ENCODE measurements around the gene KIF2A. TPM values are rescaled to one million over a fixed set of nuclear protein-coding genes. Genes with fewer than 3 reads are reported as not detected.

KIF2A gene
- total and polyA plus RNA-seq, 2 of the 13 experiments (the other 11 are each of a cell fraction or from before 2014, with no cell fraction given): 8.5 to 19.2 TPM

DNA sequence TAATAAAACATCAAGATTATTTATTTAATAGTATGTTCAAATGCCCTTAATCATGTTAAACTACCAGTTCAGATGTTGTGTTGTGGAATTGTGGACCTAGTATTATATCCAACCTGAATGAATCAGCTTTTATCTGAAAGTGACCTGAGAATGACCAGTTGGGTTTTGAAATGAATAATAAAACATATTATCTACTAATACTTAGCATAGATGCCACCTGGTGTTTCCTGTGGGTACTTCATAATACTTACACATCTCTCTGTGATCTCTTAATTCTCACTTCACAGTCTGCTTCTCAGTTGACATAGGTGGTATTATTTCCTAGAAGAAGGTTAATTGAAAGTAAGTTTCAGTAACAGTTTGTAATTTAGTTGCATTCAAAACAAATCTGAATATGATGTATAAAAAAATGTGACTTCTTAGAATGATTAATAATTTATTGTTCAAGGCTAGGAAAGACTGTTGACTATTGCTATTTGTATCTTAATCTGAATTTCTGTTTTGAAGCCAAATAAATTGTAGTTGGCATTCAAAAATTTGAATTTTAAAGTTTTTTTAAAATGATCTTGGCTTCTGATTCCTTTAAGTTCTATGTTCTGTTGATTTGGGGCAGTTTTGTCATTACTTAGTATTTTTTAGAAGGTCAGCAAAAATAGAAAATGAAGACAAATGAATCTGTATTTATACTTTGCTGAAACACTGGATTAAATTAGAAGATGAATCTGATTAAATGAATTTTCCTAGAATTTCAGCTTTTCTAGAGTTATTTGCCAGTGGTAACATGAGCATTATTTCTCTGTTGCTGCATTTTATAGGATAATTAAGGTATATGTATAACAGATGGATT is 48.2 kb downstream of the KIF2A start:
- no peak for FAIRE-seq
- Histone ChIP-seq H3K27ac (ENCODE audit: extremely low read length, insufficient read depth, low read length) (no peak overlapping the region), H3K4me2 (ENCODE audit: low read depth, low read length) (no peak overlapping the region), H4K20me1 (ENCODE audit: insufficient read depth, low read length) (no peaks in the 10 kb centered on the region), H3K36me3 (replicated peaks in 1 of 2; ENCODE audit: control insufficient read depth in 1 of 2, insufficient read depth in 2 of 2, low read length in 2 of 2) (peaks cover 0 to 15% of the 10 kb centered on the region in 2 experiments; a peak in 3 of 5 replicates), H3K9me3 (ENCODE audit: low read length) (no peaks in the 10 kb centered on the region), H3K9ac (ENCODE audit: insufficient read depth, low read depth, low read length) (no peak overlapping the region), H2AFZ (ENCODE audit: low read length) (no peak overlapping the region), H3K4me1 (ENCODE audit: insufficient read depth, low read length) (no peaks in the 10 kb centered on the region), H3K4me3 (replicated peaks in 1 of 3; ENCODE audit: insufficient read depth in 1 of 3, low read depth in 2 of 3, low read length in 3 of 3) (no peak overlapping the region), H3K27me3 (ENCODE audit: control insufficient read depth in 1 of 2, insufficient read depth in 2 of 2, low read length in 2 of 2) (no peaks in the 10 kb centered on the region), H3K79me2 (ENCODE audit: insufficient read depth, low read length) (no peaks in the 10 kb centered on the region)
- BruUV-seq (replicated peaks): no TSS peak
- ChIA-PET POLR2A (no interaction called here), CTCF (ENCODE audit: low intra/inter-chr PET ratio, low total read pairs) (interaction anchor here (1.2 to 1.5 kb wide), 2 partner anchors 63 to 129 kb away, joined by 5 to 7 read pairs; no protein-coding TSS in a partner anchor)
- TF ChIP-seq MAFK (conservative IDR thresholded peaks at IDR 0.05 in 1 of 2, IDR thresholded peaks at IDR 0.05 in 1 of 2; ENCODE audit: low read length in 2 of 2) (peak; percentile 23 to 41; a peak in 2 of 4 replicates), ZNF3 (CRISPR knock-in tag; IDR thresholded peaks at IDR 0.05) (peak; percentile 92), SMC3 (IDR thresholded peaks at IDR 0.05; ENCODE audit: low read length) (peak; percentile 73), RFX1 (IDR thresholded peaks at IDR 0.05) (no peak), STAG1 (CRISPR knock-in tag; IDR thresholded peaks at IDR 0.05) (peak; percentile 49), SMAD1 (CRISPR knock-in tag; IDR thresholded peaks at IDR 0.05; ENCODE audit: borderline replicate concordance, low read depth) (no peak), RAD21 (CRISPR knock-in tag; IDR thresholded peaks at IDR 0.05) (peak; percentile 20; the same call in 1 of the 2 replicates)
- TF ChIP-seq, protein P1, sequence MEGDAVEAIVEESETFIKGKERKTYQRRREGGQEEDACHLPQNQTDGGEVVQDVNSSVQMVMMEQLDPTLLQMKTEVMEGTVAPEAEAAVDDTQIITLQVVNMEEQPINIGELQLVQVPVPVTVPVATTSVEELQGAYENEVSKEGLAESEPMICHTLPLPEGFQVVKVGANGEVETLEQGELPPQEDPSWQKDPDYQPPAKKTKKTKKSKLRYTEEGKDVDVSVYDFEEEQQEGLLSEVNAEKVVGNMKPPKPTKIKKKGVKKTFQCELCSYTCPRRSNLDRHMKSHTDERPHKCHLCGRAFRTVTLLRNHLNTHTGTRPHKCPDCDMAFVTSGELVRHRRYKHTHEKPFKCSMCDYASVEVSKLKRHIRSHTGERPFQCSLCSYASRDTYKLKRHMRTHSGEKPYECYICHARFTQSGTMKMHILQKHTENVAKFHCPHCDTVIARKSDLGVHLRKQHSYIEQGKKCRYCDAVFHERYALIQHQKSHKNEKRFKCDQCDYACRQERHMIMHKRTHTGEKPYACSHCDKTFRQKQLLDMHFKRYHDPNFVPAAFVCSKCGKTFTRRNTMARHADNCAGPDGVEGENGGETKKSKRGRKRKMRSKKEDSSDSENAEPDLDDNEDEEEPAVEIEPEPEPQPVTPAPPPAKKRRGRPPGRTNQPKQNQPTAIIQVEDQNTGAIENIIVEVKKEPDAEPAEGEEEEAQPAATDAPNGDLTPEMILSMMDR (CRISPR knock-in tag; IDR thresholded peaks at IDR 0.05): peak; percentile 50
- TF ChIP-seq, protein P2, sequence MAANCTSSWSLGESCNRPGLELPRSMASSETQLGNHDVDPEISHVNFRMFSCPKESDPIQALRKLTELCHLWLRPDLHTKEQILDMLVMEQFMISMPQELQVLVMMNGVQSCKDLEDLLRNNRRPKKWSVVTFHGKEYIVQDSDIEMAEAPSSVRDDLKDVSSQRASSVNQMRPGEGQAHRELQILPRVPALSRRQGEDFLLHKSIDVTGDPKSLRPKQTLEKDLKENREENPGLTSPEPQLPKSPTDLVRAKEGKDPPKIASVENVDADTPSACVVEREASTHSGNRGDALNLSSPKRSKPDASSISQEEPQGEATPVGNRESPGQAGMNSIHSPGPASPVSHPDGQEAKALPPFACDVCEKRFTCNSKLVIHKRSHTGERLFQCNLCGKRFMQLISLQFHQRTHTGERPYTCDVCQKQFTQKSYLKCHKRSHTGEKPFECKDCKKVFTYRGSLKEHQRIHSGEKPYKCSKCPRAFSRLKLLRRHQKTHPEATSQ (CRISPR knock-in tag; IDR thresholded peaks at IDR 0.05; ENCODE audit: borderline replicate concordance): no peak
- DNase-seq (ENCODE audit: low spot score): peak; percentile 51
- intact Hi-C loops (cut with micrococcal nuclease; ENCODE audit: unreplicated experiment) (loop anchor here (1.0 kb wide), 2 partner anchors 62 to 129 kb away; no protein-coding TSS in a partner anchor), in situ Hi-C loops (cut with HindIII; ENCODE audit: extremely low pct_ligation_motif_present, low pct_unique_long_range_greater_than_20kb) (no loop called here)
- ATAC-seq: peak; percentile 68
